Ecto neural progenitor cell (in vitro differentiated cells): ENCODE measurements around the gene FOXP1.
"Not testable (repeated sequence)": the region's sequence is repeated elsewhere in the genome, so short reads cannot be mapped to it uniquely, and the experiment has no call there.

Experiments
- DNase-seq: peaks from one replicate; pipeline ENCODE4 v3.0.0-alpha.2; 2018; ENCODE audit warnings: low spot score

FOXP1 gene

GRCh38 chr3:71028184-71028583, 555.3 kb downstream of the FOXP1 start:
- DNase-seq: no peak

GRCh38 chr3:71026634-71027578, 556.6 kb downstream of the FOXP1 start:
- no peak for DNase-seq

- DNase-seq: no peak
These were observed 558.0 kb downstream of the FOXP1 start for GRCh38 chr3:71025516-71025915.

- no peak for DNase-seq
These were observed 558.5 kb downstream of the FOXP1 start for GRCh38 chr3:71025010-71025409.

GRCh38 chr3:71022551-71023335, 560.8 kb downstream of the FOXP1 start:
- no peak for DNase-seq

- no peak for DNase-seq
These were observed 564.7 kb downstream of the FOXP1 start for GRCh38 chr3:71018799-71019198.

- DNase-seq: no peak
These were observed 567.2 kb downstream of the FOXP1 start for GRCh38 chr3:71016178-71016845.

GRCh38 chr3:71014616-71015015, 568.9 kb downstream of the FOXP1 start:
- not testable (repeated sequence) for DNase-seq

- no peak for DNase-seq
These were observed 570.6 kb downstream of the FOXP1 start for GRCh38 chr3:71012971-71013370.

GRCh38 chr3:71011565-71012287, 571.8 kb downstream of the FOXP1 start:
- no peak for DNase-seq

- DNase-seq: no peak
These were observed 572.6 kb downstream of the FOXP1 start for GRCh38 chr3:71010726-71011455.

GRCh38 chr3:71008350-71008935, 575.1 kb downstream of the FOXP1 start:
- DNase-seq: no peak

GRCh38 chr3:71006810-71007785, 576.4 kb downstream of the FOXP1 start:
- DNase-seq: no peak

GRCh38 chr3:71005702-71006321, 577.7 kb downstream of the FOXP1 start:
- no peak for DNase-seq

- no peak for DNase-seq
These were observed 580.0 kb downstream of the FOXP1 start for GRCh38 chr3:71003511-71003910.

- DNase-seq: no peak
These were observed 581.2 kb downstream of the FOXP1 start for GRCh38 chr3:71002298-71002697.

GRCh38 chr3:71001303-71001830, 582.2 kb downstream of the FOXP1 start:
- no peak for DNase-seq

GRCh38 chr3:71000483-71000882, 583.0 kb downstream of the FOXP1 start:
- no peak for DNase-seq

- DNase-seq: no peak
These were observed 583.8 kb downstream of the FOXP1 start for GRCh38 chr3:70999730-71000129.
